ENCODE data around the gene FHL2. TPM values are rescaled to one million over a fixed set of nuclear protein-coding genes. Genes with fewer than 3 reads are reported as not detected.
A peak's percentile ranks its signal among the peaks of the same experiment; 100 is the strongest.

The FHL2 gene
- total RNA-seq, 1 donor from 2014 or later = 59.1 TPM

GRCh38 chr2:105397953-105398335, 907 bp downstream of the FHL2 start:
- no peak for DNase-seq (ENCODE audit: low spot score)

- DNase-seq (ENCODE audit: low spot score) = no peak
Measured at GRCh38 chr2:105397025-105397722, 1.7 kb downstream of the FHL2 start.

GRCh38 chr2:105396254-105397024, 2.4 kb downstream of the FHL2 start:
- DNase-seq (ENCODE audit: low spot score) = peak; percentile 83

GRCh38 chr2:105395691-105396090, 3.2 kb downstream of the FHL2 start:
- DNase-seq (ENCODE audit: low spot score) = no peak

- DNase-seq (ENCODE audit: low spot score) = no peak
Measured at GRCh38 chr2:105394951-105395611, 3.8 kb downstream of the FHL2 start.

- no peak for DNase-seq (ENCODE audit: low spot score)
Measured at GRCh38 chr2:105393373-105394055, 5.3 kb downstream of the FHL2 start.

GRCh38 chr2:105391763-105392662, 6.8 kb downstream of the FHL2 start:
- DNase-seq (ENCODE audit: low spot score) = no peak

GRCh38 chr2:105391058-105391627, 7.7 kb downstream of the FHL2 start:
- DNase-seq (ENCODE audit: low spot score) = no peak

GRCh38 chr2:105390454-105390853, 8.4 kb downstream of the FHL2 start:
- DNase-seq (ENCODE audit: low spot score) = no peak

- no peak for DNase-seq (ENCODE audit: low spot score)
Measured at GRCh38 chr2:105388971-105389381, 9.9 kb downstream of the FHL2 start.

- no peak for DNase-seq (ENCODE audit: low spot score)
Measured at GRCh38 chr2:105387225-105387624, 11.6 kb downstream of the FHL2 start.

GRCh38 chr2:105385731-105386540, 12.9 kb downstream of the FHL2 start:
- DNase-seq (ENCODE audit: low spot score) = peak; percentile 54

- DNase-seq (ENCODE audit: low spot score) = no peak
Measured at GRCh38 chr2:105384861-105385260, 14.0 kb downstream of the FHL2 start.

GRCh38 chr2:105384216-105384615, 14.6 kb downstream of the FHL2 start:
- DNase-seq (ENCODE audit: low spot score) = no peak

- no peak for DNase-seq (ENCODE audit: low spot score)
Measured at GRCh38 chr2:105383432-105384166, 15.3 kb downstream of the FHL2 start.

GRCh38 chr2:105382177-105382576, 16.7 kb downstream of the FHL2 start:
- no peak for DNase-seq (ENCODE audit: low spot score)

GRCh38 chr2:105381101-105381668, 17.7 kb downstream of the FHL2 start:
- DNase-seq (ENCODE audit: low spot score) = no peak

- DNase-seq (ENCODE audit: low spot score) = no peak
Measured at GRCh38 chr2:105380432-105381100, 18.3 kb downstream of the FHL2 start.

Measured in mucosa of gallbladder (tissue), 1 donor.